Activated gamma-delta T cell (primary cell): ENCODE measurements around the gene STK24.
"Not testable (repeated sequence)": the region's sequence is repeated elsewhere in the genome, so short reads cannot be mapped to it uniquely, and the experiment has no call there.

Experiments used
- DNase-seq: peaks from one replicate; lab custom pipeline; 2025; lab: John Stamatoyannopoulos, UW

The STK24 gene

DNA sequence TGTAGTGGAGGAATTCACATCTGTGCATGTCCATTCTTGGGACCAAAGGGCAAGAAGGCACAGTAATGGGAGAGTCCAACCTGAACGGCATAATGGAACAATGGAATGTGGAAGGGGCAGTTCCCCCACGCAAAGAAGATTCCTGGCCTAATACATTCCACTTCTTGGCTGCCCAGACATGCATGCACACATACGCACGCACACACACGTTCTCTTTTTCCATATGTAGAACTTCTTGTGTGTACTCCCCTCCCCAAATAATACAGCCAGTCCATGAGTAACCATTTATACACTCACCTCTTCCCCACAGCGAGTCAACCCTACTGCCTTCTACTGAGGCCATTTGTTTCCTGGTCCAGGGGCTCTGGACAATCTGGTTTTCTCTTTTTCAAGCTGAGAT lies 6.0 kb upstream of the STK24 start:
- no peak for DNase-seq

DNA sequence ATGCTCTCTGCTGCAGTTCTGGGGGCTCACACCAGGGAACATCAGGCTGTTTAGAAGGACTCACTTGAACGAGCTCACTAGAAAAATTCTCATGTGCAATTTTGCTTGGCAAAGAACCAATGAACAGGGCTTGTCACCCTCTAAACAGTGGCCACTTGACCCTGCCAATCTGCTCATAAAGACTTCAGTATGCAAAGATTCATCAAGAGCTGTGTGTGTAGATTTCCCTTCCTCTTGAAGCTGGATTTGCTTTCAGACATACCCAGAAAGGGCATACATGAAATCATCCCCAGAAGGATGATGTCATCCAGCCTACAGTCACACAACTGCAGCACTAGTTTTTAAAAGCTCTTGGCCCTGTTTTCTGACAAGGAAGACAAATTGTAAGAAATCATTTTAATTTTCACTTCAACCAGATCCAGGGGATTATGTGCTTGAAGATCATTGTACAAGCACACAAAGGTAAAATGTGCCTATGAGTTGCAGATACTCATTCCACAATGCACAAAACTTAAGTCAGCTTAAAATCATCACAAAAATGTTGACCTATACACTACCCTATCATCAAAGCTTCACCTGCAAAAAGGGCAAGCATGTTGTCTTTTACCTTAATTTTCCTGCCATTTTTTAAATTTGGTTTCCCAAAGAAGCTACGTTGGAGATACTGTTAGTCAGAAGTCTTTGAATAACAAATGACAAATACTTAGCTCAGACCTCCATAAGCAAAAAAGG lies 5.2 kb upstream of the STK24 start:
- no peak for DNase-seq

DNA sequence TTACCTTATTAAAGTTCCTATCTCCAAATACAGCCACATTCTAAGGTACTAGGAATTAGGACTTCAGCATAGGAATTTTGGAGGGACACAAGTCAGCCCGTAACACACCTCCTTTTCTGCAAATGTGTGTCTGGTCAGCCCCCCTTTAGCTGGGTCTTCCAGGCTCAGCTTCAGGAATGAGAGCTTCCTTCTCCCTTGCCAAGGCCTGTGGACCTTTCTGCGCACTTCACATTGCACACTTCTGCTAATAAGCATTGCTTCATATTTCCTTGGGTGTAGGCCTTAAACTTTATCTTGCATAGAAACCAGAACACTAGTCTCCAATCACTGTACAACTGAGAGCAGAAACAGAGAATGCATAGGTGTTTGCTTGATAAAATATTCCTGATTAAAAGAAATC lies 4.5 kb upstream of the STK24 start:
- no peak for DNase-seq

DNA sequence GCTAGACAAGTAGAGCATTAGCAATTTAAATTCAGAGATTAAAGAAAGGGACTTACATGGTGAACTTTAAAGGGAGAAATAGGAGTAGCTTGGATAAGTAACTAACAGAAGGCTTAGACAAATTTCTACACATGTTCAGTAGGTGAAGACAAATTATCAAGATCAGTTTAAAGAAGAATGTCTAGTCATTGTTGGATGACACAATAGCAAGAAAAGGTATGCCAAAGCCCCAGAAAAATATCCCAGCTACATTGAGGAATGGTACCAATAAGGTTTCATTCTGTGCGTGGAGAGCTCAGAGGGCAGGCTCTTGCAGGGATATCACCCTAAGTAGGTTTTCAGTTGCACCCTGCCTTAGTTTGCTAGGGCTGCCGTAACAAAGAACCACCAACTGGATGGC lies 3.5 kb upstream of the STK24 start:
- no peak for DNase-seq

DNA sequence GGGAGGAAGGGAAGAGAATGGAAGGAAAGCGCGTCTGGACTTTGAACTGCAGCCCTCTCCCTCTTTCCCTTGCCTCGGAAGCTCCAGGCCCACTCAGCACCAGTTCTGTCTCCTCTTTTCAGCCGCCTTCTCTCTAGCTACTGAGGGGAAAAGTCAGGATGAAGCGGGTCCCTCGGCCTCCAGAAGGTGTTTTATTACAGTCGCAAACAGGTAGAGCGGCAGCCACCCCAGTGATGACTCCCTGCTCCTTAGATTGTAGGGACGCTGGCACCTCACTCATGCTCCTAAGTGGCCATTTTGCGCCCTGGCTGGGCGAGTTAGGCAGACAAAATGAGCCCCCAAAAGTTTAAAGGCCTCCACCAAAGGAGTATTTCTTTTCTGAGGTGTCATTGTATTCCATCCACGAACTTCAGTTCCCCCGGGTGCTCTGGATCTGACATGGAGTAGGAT lies 954 bp upstream of the STK24 start:
- DNase-seq = no peak

DNA sequence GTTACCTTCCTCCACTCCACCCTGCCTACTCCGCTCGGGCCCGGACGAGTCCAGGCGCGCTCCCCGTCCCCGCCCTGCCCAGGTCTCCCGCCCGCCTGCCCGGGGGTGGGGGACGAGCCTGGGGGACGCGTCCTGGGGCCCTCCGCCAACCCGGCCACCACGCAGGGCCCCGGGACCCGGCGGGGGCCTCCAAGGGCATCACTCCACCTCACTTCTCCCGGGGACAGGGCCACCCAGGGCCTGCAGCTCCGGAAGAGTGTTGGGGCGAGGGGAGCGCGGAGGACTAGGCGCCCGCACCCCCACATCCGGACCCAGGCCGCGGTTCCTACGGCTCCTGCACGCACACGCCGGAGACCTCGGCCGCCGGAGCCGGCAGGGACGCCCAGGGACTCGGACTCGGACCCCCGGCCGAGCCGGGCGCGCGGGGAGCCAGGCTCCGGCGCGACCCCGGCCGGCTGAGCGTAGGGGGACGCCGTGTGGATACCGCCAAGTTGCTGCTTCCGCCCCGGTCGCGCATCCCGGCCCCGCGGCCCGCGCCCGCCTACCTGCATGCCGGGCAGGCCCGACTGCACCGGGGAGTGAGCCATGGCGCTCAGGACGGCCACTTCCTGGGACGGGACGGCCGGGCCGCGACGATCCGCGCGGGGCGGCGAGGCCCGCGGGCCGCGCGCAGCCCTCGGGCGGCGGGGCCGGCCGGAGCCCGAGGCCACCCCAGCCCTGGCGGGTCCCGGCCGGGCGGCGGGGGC lies 534 bp downstream of the STK24 start:
- peak; percentile 25 for DNase-seq

DNA sequence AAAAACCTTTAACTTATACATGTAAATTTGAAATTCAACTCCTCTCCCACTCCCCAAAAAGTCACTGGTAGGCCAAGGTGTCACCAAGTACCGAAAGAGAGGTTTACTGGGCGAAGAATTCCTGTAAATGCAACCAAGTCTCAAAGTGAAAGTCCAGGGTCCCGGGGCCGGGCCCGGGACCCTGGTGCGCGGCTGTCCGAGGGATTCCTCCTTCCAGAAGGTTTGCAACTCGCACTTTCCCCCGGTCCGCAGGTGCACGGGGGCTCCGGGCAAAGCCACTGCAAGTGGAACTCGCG lies 1.1 kb downstream of the STK24 start:
- no peak for DNase-seq

DNA sequence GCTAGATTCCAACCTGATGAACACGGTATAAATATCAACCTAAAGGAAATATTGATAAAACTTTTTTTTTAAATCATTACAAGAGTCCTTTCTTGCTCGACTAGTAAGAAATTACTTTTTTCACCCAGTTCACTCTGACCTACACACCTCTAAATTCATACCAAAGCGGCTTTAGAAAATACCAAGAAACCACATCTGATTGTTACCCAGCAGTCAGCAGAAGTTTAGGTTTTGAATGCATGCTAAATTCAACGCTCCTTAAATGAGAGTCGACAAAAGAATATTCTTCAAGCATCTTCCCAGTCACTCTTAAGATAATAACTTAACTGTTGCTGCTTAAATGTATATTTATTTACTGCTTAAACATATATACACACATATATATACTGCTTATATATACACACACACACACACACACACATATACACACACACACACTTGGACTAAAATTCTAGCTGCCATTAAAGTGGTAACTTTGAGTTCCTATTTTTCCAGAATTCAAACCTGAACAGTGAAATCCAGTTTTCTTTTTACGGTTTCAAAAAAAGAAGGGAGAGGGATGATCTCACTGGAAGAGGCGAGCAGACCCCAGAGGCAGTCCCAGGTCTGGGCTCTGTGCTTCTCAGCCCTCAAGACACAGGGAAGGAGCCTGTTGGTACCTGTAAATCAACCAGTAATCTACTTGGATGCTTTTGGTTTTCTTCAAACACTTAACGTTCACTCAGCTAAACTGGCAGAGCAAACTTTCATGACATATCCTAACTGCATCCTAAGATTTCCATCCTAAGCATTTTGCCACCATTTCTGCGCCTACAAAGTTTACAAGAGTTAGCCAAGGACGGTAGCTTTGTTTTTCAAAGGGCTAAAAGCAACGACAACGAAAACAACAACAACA lies 1.7 kb downstream of the STK24 start:
- no peak for DNase-seq

DNA sequence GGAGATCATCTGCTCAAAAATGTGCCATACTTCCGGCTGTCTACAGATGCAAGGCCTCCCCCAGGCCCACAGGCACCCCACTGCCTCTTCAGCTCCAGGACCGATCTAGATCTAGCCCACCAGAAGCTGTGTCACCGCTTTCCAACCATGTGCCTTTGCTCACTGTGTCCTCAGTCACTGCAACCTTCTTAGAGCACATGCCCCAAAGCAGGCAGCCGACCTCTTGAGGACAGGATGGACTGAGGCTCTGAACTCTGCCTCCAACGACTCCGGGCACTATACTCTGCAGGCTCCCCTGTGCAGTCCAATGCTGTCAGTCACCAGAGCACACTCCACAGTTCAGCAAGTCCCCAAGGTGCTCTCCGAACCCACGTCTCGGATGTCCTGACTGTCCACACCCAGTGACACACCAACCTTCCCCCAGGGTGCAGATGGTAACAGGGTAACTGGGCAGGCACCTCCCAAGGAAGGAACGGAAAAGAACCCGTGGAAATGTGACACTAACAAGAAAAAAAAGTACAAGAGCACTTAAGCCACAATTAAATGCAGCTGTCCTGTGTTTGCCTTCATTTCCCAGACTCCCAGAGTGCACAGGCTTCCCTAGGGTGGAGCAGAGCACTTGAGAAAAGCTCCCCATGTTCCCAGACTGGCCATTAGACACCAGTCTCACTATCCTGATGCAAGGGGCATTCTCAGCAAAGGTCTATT lies 4.8 kb downstream of the STK24 start:
- DNase-seq = no peak

DNA sequence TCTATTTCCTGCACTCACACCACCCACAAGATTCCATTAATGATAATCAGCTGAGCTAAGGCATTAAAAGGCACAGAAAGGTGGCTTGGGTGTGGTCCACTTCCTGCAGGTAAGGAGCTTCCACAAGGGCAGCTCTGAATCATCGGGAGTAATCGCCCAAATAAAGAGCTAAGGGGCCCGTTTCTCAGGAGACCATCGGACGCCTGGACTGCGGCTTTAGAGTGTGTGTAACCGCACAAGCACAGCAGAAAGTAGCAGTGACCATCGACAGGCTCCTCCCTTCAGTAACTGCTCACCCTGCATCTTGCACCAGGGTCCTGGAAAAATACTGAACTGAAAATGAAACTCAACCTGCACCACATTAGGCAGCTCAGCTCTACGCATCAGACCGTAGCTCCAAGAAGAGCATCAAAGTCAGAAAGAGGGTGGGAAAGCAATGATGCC lies 6.0 kb downstream of the STK24 start:
- no peak for DNase-seq

DNA sequence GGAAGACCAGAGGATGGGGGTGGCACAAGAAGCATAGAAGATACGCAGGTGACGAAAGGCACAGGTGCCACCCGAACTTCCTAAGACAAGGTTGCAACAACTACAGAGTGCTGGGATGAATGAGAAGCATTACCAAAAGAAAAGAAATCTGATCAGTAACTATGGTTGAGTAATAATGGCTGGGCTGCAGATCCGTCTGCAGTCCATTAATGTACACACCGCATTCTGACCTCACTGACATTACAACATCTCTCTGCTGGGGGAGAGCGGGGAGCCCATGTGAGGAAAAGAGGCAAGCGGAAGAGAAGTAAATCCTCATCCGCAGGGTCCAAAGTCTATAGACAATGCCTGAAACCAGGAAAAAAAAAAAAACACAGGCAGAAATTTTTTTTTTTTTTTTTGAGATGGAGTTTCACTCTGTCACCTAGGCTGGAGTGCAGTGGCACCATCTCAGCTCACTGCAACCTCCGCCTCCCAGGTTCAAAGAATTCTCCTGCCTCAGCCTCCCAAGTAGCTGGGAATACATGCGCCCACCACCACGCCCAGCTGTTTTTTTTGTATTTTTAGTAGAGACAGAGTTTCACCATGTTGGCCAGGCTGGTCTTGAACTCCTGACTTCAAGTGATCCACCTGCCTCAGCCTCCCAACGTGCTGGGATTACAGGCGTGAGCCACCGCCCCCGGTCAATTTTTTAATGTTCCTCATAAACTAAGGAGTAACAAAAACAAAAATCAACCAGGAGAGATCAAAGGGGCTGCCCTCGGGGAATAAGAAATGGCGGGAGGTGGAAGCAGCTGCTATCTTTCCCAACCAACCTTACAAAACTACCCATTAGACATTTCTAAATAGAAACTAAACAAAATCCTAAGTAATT lies 7.2 kb downstream of the STK24 start:
- not testable (repeated sequence) for DNase-seq

DNA sequence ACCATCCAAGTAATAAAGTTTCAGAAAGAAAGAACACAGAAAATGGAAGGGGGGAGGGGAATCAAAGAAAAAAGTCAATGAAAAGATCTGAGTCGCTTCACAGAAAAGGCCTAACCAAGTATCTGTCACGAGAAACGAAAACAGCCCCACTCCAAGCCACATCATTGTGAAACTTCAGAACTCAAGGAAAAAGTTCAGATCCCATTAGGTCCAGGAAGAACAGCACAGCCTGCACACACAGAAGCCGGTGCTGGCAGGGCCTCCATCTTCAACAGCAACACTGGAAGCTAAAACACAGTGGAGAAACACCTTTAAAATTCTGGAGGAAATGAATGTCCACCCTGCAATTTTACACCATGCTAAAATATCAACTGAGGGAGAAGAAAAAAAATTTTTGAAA lies 8.0 kb downstream of the STK24 start:
- DNase-seq = no peak

DNA sequence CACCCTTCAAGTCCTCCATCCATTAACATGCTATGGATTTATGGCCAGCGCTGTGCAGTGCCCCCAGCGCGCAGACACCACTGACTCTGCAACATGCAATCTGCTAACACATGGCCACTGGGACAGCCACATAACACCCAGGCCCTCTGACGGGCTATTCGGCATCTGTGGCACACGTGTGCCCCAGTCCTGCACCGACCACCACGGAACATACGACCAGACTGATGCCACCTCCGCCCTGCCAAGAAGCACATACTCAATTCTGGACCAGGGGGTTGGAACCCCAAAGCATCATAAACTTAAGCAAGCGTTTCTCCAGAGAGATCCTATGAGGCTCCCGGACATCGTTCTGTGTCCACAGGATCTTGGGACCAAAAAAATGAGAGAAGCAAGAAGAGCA lies 9.8 kb downstream of the STK24 start:
- no peak for DNase-seq

DNA sequence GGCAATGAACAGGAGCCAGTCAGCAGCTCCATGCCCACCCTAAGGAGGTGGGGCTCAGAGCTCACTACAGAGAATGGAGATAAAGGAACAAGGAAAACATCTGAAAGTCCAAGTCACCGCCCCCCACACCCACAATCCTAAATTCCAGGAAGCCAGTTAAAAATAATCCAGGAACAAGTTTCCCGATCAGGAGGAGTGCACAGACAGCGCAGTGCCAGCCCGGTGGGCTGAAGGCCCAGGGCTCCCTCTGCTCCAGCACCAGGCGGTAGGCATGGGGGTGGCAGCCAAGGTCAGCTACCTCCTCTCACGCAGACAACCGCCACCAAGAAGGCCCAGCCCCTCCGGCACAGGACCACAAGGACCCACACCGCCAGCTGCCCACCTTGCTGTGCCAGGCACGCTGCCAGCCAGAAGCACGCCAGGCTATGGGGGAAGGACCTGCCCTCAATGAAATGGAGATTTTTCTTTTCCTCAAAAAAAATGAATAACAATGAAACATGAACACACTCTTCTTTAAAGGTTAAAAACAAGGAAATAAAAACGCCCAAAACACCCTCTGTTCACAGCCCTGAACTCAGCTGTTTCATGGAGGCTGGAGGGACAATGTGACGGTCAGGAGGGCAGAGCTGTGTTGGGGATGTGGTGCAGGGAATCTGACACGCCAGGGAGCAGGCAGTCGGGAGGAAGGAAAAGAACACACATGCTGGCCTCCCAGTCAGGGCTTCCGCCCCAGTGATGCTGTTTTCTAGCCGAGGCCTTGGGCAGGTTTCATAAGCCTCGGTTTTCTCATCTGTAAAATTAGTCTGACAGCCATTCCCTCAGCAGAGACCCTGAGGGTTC lies 11.0 kb downstream of the STK24 start:
- DNase-seq = no peak

DNA sequence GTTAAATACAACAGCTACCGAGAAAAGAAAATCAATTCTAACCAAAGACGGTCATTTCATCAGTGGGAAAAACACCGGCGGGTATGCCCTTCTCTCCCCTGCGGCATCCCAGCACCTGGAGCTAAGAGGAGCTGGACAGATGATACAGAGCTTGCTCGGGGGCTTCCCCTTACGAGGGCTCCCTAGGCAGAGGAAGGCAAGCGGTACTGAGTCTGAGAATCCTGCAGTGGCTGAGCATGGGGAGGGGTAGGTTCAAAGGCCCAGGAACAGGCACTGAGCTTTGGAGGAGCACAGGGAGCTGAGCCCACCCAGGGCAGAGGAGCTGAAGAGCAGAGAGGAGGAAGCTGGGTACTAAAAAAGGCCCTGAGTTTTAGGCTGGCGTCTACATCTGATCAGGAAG lies 12.7 kb downstream of the STK24 start:
- no peak for DNase-seq

DNA sequence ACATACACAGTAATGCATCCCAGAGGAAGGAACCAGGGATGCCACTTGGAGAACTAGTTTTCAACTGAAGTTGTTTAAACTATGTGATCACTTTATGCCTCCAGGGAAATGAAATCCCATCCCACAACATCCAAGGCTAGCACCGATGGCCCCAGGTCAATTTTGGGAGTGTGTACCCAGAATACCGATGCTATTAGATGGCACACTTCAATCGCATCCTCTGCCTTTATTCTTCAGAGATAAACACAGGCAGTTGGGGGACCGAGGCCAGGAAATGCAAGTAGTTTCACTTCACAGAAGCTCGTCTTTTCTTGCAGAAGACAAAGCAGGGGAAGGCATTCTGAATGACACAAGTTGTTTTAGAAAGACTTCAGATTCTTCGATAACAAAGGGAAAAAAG lies 13.8 kb downstream of the STK24 start:
- DNase-seq = no peak

DNA sequence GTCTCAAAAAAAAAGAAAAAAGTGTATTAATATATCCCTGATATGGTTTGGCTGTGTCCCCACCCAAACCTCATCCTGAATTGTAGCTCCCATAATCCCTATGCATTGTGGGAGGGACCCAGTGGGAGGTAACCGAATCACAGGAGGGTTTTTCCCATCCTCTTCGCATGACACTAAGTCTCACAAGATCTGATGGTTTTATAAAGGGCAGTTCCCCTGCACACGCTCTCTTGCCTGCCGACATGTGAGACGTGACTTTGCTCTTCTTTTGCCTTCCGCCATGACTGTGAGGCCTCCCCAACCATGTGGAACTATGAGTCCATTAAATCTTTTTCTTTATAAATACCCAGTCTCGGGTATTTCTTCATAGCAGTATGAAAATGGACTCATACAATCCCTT lies 17.7 kb downstream of the STK24 start:
- DNase-seq = no peak

DNA sequence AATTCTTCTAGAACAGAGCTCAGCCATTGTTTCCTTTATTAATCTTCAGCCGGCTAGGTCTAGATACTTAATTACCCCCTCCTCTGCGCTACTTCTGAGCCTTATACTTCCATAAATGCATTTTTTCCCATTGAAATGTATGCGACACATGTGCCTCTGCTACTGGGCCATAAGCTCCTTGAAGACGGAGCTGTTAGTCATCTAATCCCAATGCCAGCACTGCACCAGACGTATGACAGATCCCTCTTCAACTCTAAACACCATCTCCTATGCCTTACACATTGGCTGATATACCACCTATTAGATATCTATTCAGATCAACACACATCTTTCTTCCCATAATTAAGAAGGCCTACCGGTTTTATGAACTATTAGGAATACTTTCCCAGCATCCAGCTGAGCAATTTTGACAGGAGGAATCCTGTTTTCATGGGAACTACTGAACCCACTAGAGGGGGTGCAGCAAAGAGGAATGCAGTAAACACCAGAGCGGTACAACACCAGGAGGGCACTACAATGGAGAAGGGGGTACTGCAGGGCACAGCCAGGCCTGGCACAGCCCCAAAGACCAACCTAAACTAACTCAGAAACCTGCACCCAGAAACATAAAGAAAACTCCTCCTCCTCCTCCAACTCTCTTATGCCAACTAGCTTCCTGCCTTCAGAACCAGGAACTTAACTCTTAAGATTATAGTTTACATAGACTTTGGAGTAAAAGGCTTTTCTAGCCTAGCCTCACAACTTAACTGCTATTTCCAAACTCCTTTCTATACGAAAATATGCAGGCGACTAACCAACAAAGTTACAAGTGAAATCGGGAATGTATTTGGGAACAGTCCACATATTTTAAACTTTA lies 18.7 kb downstream of the STK24 start:
- no peak for DNase-seq

DNA sequence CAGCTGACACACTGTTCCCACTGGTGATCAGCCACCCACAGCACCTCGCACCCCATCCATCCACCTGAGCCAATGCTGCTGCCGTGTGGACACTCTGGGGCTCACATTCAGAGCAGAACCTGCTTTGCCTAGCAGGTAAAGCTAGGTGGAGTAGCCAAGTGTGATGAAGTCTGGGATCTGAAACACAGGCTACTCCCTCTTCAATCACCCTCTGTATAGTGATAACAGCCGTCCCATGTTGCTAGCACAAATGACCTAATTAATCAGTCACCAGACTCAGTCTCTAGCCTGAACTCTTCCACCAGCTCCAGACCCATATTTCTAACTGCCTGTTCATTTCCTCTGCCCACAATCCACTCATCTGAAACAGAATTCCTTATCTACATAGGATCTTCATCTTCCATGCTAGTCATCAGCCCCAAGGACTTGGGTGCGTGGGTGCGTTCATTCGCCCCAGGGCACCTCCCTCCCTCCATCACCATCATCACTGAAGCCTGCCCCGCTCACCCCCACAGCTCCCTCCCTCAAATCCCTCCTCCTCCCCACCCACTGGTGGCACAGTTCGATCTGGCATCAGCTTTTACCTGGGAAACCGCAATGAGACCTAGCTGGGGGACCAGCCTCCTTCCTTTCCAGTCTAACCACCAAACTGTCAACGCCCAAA lies 19.8 kb downstream of the STK24 start:
- DNase-seq = no peak
